HEK293 (cell line): Measurements from ENCODE around the gene LIPH.

Source experiments
- BCL11B ChIP-seq: fragments of 450-650 bp; formaldehyde crosslinking; IDR thresholded peaks from 2 replicates; pipeline ENCODE4 v1.5.1; 2016; ENCODE audit warnings: low read depth, missing biosample characterization, missing genetic modification characterization
- HOXD13 ChIP-seq: sonication (generic); formaldehyde crosslinking; IDR thresholded peaks from 2 replicates; pipeline ENCODE4 v1.8.0; 2022; ENCODE audit warnings: missing genetic modification reagents, borderline replicate concordance
- IKZF3 ChIP-seq: fragments of 450-650 bp; IDR thresholded peaks from 2 replicates; pipeline ENCODE4 v1.5.0; 2018; ENCODE audit warnings: missing biosample characterization, mild to moderate bottlenecking, missing genetic modification characterization, moderate library complexity
- KLF8 ChIP-seq: fragments of 450-650 bp; formaldehyde crosslinking; IDR thresholded peaks from 2 replicates; pipeline ENCODE4 v1.5.1; 2016; ENCODE audit warnings: missing biosample characterization, missing genetic modification characterization
- OSR2 ChIP-seq: fragments of 450-650 bp; formaldehyde crosslinking; IDR thresholded peaks from 2 replicates; pipeline ENCODE4 v1.5.1; 2016; ENCODE audit warnings: missing biosample characterization, missing genetic modification characterization
- TCF7L2 ChIP-seq: IDR thresholded peaks from 2 replicates; pipeline ENCODE4 v1.6.1; 2011; ENCODE audit warnings: low read depth, mild to moderate bottlenecking, inconsistent platforms, low read length, moderate library complexity, borderline replicate concordance
- ZBTB48 ChIP-seq: fragments of 450-650 bp; formaldehyde crosslinking; IDR thresholded peaks from 2 replicates; pipeline ENCODE4 v1.5.1; 2016; ENCODE audit warnings: missing biosample characterization, missing genetic modification characterization
- ZBTB6 ChIP-seq: fragments of 450-650 bp; formaldehyde crosslinking; IDR thresholded peaks from 2 replicates; pipeline ENCODE4 v1.5.1; 2017; ENCODE audit warnings: missing biosample characterization, missing genetic modification characterization
- ZIC2 ChIP-seq: fragments of 450-650 bp; formaldehyde crosslinking; IDR thresholded peaks from 2 replicates; pipeline ENCODE4 v1.5.1; 2016; ENCODE audit warnings: missing biosample characterization, missing genetic modification characterization
- ZNF175 ChIP-seq: fragments of 450-650 bp; formaldehyde crosslinking; IDR thresholded peaks from 2 replicates; pipeline ENCODE4 v1.5.1; 2016; ENCODE audit warnings: missing biosample characterization, missing genetic modification characterization
- ZNF214 ChIP-seq: fragments of 450-650 bp; formaldehyde crosslinking; IDR thresholded peaks from 2 replicates; pipeline ENCODE4 v1.5.1; 2017; ENCODE audit warnings: missing biosample characterization, mild to moderate bottlenecking, missing genetic modification characterization, borderline replicate concordance
- ZNF223 ChIP-seq: fragments of 450-650 bp; formaldehyde crosslinking; IDR thresholded peaks from 2 replicates; pipeline ENCODE4 v1.5.1; 2016; ENCODE audit warnings: missing biosample characterization, missing genetic modification characterization
- ZNF24 ChIP-seq: fragments of 450-650 bp; formaldehyde crosslinking; IDR thresholded peaks from 2 replicates; pipeline ENCODE4 v1.5.1; 2016; ENCODE audit warnings: missing biosample characterization, missing genetic modification characterization
- ZNF248 ChIP-seq: fragments of 450-650 bp; formaldehyde crosslinking; IDR thresholded peaks from 2 replicates; pipeline ENCODE4 v1.5.1; 2017; ENCODE audit warnings: missing biosample characterization, missing genetic modification characterization
- ZNF280D ChIP-seq: fragments of 450-650 bp; formaldehyde crosslinking; IDR thresholded peaks from 2 replicates; pipeline ENCODE4 v1.5.1; 2016; ENCODE audit warnings: missing biosample characterization, missing genetic modification characterization
- ZNF350 ChIP-seq: fragments of 450-650 bp; formaldehyde crosslinking; IDR thresholded peaks from 2 replicates; pipeline ENCODE4 v1.5.0; 2017; ENCODE audit warnings: missing biosample characterization, mild to moderate bottlenecking, missing genetic modification characterization
- ZNF416 ChIP-seq: fragments of 450-650 bp; formaldehyde crosslinking; IDR thresholded peaks from 2 replicates; pipeline ENCODE4 v1.5.1; 2016; ENCODE audit warnings: missing biosample characterization, missing genetic modification characterization
- ZNF423 ChIP-seq: fragments of 450-650 bp; formaldehyde crosslinking; IDR thresholded peaks from 2 replicates; pipeline ENCODE4 v1.5.1; 2016; ENCODE audit warnings: missing biosample characterization, missing genetic modification characterization
- ZNF488 ChIP-seq: fragments of 450-650 bp; formaldehyde crosslinking; IDR thresholded peaks from 2 replicates; pipeline ENCODE4 v1.5.1; 2016; ENCODE audit warnings: missing biosample characterization, missing genetic modification characterization
- ZNF501 ChIP-seq: fragments of 450-650 bp; formaldehyde crosslinking; IDR thresholded peaks from 2 replicates; pipeline ENCODE4 v1.5.1; 2016; ENCODE audit warnings: missing biosample characterization, missing genetic modification characterization
- ZNF521 ChIP-seq: fragments of 450-650 bp; formaldehyde crosslinking; IDR thresholded peaks from 2 replicates; pipeline ENCODE4 v1.5.1; 2017; ENCODE audit warnings: missing biosample characterization, mild to moderate bottlenecking, missing genetic modification characterization
- ZNF529 ChIP-seq: fragments of 450-650 bp; formaldehyde crosslinking; IDR thresholded peaks from 2 replicates; pipeline ENCODE4 v1.5.1; 2017; ENCODE audit warnings: missing genetic modification characterization, missing biosample characterization; ENCODE audit not compliant: insufficient replicate concordance
- ZNF555 ChIP-seq: fragments of 450-650 bp; formaldehyde crosslinking; conservative IDR thresholded peaks from 2 replicates; pipeline ENCODE4 v1.5.1; 2017; ENCODE audit warnings: missing biosample characterization, mild to moderate bottlenecking, missing genetic modification characterization, inconsistent platforms
- ZNF558 ChIP-seq: fragments of 450-650 bp; formaldehyde crosslinking; IDR thresholded peaks from 2 replicates; pipeline ENCODE4 v1.5.1; 2016; ENCODE audit warnings: missing biosample characterization, missing genetic modification characterization
- ZNF560 ChIP-seq: fragments of 450-650 bp; formaldehyde crosslinking; IDR thresholded peaks from 2 replicates; pipeline ENCODE4 v1.5.1; 2017; ENCODE audit warnings: missing biosample characterization, missing genetic modification characterization, borderline replicate concordance
- ZNF561 ChIP-seq: fragments of 450-650 bp; IDR thresholded peaks from 2 replicates; pipeline ENCODE4 v1.5.1; 2018; ENCODE audit warnings: missing biosample characterization, missing genetic modification characterization, borderline replicate concordance
- ZNF670 ChIP-seq: fragments of 450-650 bp; formaldehyde crosslinking; IDR thresholded peaks from 2 replicates; pipeline ENCODE4 v1.5.1; 2016; ENCODE audit warnings: missing biosample characterization, missing genetic modification characterization, low read depth
- ZNF677 ChIP-seq: fragments of 450-650 bp; IDR thresholded peaks from 2 replicates; pipeline ENCODE4 v1.5.0; 2018; ENCODE audit warnings: missing biosample characterization, mild to moderate bottlenecking, missing genetic modification characterization, moderate library complexity
- TF ChIP-seq, protein P1 (sequence below): fragments of 450-650 bp; formaldehyde crosslinking; IDR thresholded peaks from 2 replicates; pipeline ENCODE4 v1.5.1; 2016; ENCODE audit warnings: missing biosample characterization, missing genetic modification characterization
- TF ChIP-seq, protein P2 (sequence below): fragments of 450-650 bp; formaldehyde crosslinking; IDR thresholded peaks from 2 replicates; pipeline ENCODE4 v1.5.1; 2016; ENCODE audit warnings: missing biosample characterization, missing genetic modification characterization

The LIPH gene

GRCh38 chr3:185585859-185586685 is 33.7 kb upstream of the LIPH start, which contains the start of gene SENP2 (continued):
- TF ChIP-seq ZBTB6 (tag by site-specific recombination) (no peak), ZNF416 (tag by site-specific recombination) (no peak), ZNF350 (no peak), ZNF501 (tag by site-specific recombination) (peak; percentile 86), ZNF488 (tag by site-specific recombination) (no peak), ZNF521 (tag by site-specific recombination) (no peak), ZIC2 (tag by site-specific recombination) (peak; percentile 7; the same call in 1 of the 2 replicates), ZNF223 (tag by site-specific recombination) (no peak), TCF7L2 (no peak), IKZF3 (tag by site-specific recombination) (no peak), ZNF561 (tag by site-specific recombination) (0 out of 2 replicates have a peak, but pooled peaks have one; percentile 33), ZNF423 (no peak), ZNF558 (tag by site-specific recombination) (no peak; the same call in 1 of the 2 replicates), ZNF175 (tag by site-specific recombination) (no peak), BCL11B (no peak), ZNF555 (no peak), ZNF24 (tag by site-specific recombination) (peak; percentile 75), HOXD13 (CRISPR knock-in tag) (no peak), ZNF280D (tag by site-specific recombination) (peak; percentile 80; the same call in 1 of the 2 replicates), ZNF560 (tag by site-specific recombination) (no peak), ZNF670 (tag by site-specific recombination) (no peak), ZNF529 (tag by site-specific recombination) (no peak), ZBTB48 (0 out of 2 replicates have a peak, but pooled peaks have one; percentile 17), OSR2 (tag by site-specific recombination) (no peak), ZNF248 (tag by site-specific recombination) (no peak), ZNF677 (tag by site-specific recombination) (no peak), KLF8 (peak; percentile 59; the same call in 1 of the 2 replicates), ZNF214 (tag by site-specific recombination) (no peak)
- TF ChIP-seq, protein P1, sequence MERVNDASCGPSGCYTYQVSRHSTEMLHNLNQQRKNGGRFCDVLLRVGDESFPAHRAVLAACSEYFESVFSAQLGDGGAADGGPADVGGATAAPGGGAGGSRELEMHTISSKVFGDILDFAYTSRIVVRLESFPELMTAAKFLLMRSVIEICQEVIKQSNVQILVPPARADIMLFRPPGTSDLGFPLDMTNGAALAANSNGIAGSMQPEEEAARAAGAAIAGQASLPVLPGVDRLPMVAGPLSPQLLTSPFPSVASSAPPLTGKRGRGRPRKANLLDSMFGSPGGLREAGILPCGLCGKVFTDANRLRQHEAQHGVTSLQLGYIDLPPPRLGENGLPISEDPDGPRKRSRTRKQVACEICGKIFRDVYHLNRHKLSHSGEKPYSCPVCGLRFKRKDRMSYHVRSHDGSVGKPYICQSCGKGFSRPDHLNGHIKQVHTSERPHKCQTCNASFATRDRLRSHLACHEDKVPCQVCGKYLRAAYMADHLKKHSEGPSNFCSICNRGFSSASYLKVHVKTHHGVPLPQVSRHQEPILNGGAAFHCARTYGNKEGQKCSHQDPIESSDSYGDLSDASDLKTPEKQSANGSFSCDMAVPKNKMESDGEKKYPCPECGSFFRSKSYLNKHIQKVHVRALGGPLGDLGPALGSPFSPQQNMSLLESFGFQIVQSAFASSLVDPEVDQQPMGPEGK (tag by site-specific recombination) = peak; percentile 93
- TF ChIP-seq, protein P2, sequence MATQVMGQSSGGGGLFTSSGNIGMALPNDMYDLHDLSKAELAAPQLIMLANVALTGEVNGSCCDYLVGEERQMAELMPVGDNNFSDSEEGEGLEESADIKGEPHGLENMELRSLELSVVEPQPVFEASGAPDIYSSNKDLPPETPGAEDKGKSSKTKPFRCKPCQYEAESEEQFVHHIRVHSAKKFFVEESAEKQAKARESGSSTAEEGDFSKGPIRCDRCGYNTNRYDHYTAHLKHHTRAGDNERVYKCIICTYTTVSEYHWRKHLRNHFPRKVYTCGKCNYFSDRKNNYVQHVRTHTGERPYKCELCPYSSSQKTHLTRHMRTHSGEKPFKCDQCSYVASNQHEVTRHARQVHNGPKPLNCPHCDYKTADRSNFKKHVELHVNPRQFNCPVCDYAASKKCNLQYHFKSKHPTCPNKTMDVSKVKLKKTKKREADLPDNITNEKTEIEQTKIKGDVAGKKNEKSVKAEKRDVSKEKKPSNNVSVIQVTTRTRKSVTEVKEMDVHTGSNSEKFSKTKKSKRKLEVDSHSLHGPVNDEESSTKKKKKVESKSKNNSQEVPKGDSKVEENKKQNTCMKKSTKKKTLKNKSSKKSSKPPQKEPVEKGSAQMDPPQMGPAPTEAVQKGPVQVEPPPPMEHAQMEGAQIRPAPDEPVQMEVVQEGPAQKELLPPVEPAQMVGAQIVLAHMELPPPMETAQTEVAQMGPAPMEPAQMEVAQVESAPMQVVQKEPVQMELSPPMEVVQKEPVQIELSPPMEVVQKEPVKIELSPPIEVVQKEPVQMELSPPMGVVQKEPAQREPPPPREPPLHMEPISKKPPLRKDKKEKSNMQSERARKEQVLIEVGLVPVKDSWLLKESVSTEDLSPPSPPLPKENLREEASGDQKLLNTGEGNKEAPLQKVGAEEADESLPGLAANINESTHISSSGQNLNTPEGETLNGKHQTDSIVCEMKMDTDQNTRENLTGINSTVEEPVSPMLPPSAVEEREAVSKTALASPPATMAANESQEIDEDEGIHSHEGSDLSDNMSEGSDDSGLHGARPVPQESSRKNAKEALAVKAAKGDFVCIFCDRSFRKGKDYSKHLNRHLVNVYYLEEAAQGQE (tag by site-specific recombination) = 0 out of 2 replicates have a peak, but pooled peaks have one; percentile 26
